ENCODE results near the gene CSMD2. TPM values are rescaled to one million over a fixed set of nuclear protein-coding genes. Genes with fewer than 3 reads are reported as not detected.

Gene CSMD2
- total and polyA plus RNA-seq, 8 donors = 0.20 to 0.81 (median 0.47) TPM

DNA sequence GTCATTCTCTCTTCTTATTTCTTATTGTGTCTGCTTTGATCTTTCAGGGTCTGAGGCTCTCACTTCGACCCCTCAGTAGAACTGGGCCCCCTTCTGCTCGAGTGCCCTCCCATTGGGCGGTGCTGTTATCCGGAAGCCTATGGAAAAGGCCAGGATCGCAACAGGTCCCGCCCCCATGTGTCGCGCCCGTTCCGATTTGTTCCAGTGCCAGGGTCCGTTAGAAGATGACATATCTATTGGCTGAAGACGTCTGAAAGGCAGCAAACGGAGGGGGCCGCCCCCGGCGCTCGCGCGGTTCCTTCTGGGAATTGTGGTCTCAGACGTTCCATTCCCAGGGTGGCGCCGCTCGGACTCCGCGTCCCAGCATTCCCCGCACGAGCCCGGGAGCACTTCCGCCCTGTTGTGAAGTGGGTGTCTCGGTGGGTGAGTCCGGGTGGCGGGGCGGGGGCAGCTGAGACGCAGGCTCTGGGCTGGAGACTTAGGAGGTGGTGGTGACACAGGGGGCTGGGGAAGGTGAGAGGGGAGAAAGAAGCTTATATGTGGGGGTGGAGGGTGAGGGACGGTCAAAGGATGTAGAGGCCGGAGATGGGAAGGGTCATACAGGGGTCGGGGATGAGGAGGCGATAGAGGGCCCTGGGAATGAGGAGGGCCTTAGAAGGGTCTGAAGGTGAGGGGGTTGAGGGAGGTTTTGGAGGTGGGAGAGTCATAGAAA lies 692.6 kb downstream of the CSMD2 start, which contains the start of gene ZSCAN20:
Gene ZSCAN20, plus strand, starts transcription at position 377 of the 712 bp plus-strand sequence. CDS start 6,644 bp downstream, outside the sequence.
- peak; percentile 97 for ATAC-seq
- Histone ChIP-seq H3K4me3 (peak within 1 kb of the TSS; percentile 37 to 57), H3K4me1 (peaks cover 0 to 31% of the 10 kb centered on the region in 2 donors), H3K9me3 (no peaks in the 10 kb centered on the region), H3K27ac (peak within 1 kb of the TSS; percentile 15 to 60), H3K27me3 (no peaks in the 10 kb centered on the region), H3K36me3 (no peaks in the 10 kb centered on the region)
- no peak for TF ChIP-seq CTCF (IDR thresholded peaks at IDR 0.05)
- intact Hi-C loops (cut with DNase I) = no loop called here
- peak; percentile 97 to 98 (median 97) for DNase-seq

DNA sequence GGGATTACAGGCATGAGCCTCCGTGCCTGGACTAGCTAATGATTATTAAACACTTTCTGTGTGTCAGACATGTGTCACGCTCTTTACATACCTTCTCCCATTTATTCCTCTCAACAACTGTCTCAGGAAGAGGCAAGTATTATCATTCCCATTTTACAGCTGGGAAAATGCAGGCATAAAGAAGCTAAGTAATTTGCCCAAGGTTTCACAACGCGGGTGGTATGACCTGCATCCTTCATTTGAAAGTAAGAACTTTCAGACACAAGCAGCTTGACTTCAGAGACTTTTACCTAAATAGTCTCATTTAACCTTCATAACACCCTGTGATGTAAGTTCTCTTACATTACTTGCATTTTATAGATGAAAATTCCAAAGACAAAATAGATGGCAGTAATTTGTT lies 693.6 kb downstream of the CSMD2 start:
- intact Hi-C loops (cut with DNase I) = no loop called here
- no peak overlapping the region for H3K27ac ChIP-seq

DNA sequence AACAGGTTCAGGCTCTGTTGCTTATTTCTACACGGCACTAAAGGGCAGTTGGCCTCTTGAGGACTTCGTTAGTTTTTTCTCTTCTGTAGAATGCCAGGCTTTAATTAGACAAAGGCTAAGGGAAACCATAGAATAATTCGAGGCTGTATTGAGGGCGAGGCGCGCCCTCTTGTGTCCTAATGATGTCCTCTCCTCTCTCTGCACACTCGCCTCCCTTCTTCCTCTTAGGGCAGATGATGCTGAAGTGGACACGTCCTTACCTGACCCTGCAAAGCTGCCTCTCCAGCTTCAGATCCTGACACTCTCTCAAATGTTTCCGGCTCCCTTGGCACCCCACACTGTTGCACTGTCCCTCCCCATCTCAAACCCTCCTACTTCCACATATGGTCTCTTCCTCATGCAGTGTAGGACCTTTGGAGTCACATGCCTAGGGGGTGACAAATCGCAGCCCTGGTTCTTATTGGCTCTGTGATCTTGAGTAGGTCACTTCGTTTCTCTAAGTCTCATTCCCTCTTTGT lies 694.5 kb downstream of the CSMD2 start:
- H3K36me3 ChIP-seq = no peaks in the 10 kb centered on the region
- no peaks in the 10 kb centered on the region for H3K27me3 ChIP-seq
- H3K4me1 ChIP-seq = peaks cover 0 to 31% of the 10 kb centered on the region in 2 donors
- peak; percentile 69 to 77 for TF ChIP-seq CTCF (IDR thresholded peaks at IDR 0.05)
- H3K27ac ChIP-seq = no peak overlapping the region
- no peak overlapping the region for H3K4me3 ChIP-seq
- DNase-seq = peak in 3 of 4 donors; percentile 67 to 88 (median 75)
- ATAC-seq = peak; percentile 73
- no peaks in the 10 kb centered on the region for H3K9me3 ChIP-seq
- intact Hi-C loops (cut with DNase I) = no loop called here

More for the DNA sequence above, 693.6 kb downstream of the CSMD2 start:
- no peak overlapping the region for H3K4me3 ChIP-seq
- ATAC-seq (no peak), DNase-seq (no peak)
- peaks cover 0 to 31% of the 10 kb centered on the region in 2 donors for H3K4me1 ChIP-seq
- H3K27me3 ChIP-seq = no peaks in the 10 kb centered on the region
- H3K36me3 ChIP-seq = no peaks in the 10 kb centered on the region
- no peak for TF ChIP-seq CTCF (IDR thresholded peaks at IDR 0.05)
- no peaks in the 10 kb centered on the region for H3K9me3 ChIP-seq

DNA sequence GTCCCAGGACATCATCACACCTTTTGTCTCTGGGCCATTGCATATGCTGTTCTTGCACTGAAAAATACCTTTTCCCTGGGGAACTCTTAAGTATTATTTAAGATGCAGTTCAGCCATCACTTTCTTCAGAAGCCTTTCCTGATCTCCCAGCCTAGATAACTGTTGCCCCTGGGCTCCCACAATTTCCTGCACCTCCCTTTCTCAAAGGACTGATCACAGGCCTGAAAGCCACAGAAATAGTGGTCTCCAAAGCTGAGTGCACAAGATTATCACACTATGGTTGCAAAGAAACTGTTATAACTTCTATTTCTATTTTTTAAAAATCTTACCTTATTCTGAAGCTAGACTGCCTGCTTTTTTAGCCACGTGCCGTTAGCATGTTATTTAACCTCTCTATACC lies 695.3 kb downstream of the CSMD2 start:
- Histone ChIP-seq H3K27ac (no peak overlapping the region), H3K9me3 (no peaks in the 10 kb centered on the region), H3K36me3 (no peaks in the 10 kb centered on the region), H3K4me3 (no peak overlapping the region), H3K27me3 (no peaks in the 10 kb centered on the region), H3K4me1 (peaks cover 0 to 31% of the 10 kb centered on the region in 2 donors)
- no peak for TF ChIP-seq CTCF (IDR thresholded peaks at IDR 0.05)
- DNase-seq = no peak
- intact Hi-C loops (cut with DNase I) = loop anchor here in 1 of 2 donors (5.0 to 10.0 kb wide), 2 partner anchors 172 to 255 kb away; no protein-coding TSS in a partner anchor
- no peak for ATAC-seq

DNA sequence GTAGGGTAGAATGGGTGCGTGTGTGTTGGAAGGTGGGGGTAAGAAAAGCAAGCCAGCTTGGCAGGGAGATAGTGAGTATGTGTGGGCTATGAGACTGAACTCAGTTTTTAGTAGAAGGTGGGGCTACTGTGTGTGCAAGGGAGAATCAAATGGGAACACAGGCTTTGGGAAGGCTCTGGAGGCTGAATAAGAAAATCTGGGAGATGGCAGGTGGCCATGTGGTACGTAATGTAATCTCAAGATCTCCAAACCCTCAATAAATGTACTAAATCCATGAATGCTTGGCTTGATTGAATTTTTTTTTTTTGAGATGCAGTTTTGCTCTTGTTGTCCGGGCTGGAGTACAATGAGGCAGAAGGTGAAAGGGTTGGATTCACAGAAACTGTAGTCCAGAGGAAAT lies 696.1 kb downstream of the CSMD2 start:
- no peaks in the 10 kb centered on the region for H3K27me3 ChIP-seq
- no peak for DNase-seq
- no peaks in the 10 kb centered on the region for H3K36me3 ChIP-seq
- peaks cover 0 to 31% of the 10 kb centered on the region in 2 donors for H3K4me1 ChIP-seq
- H3K9me3 ChIP-seq = no peaks in the 10 kb centered on the region
- no peak for ATAC-seq
- no peak for TF ChIP-seq CTCF (IDR thresholded peaks at IDR 0.05)
- intact Hi-C loops (cut with DNase I) = loop anchor here in 1 of 2 donors (5.0 to 10.0 kb wide), 2 partner anchors 172 to 254 kb away; no protein-coding TSS in a partner anchor
- H3K27ac ChIP-seq = no peak overlapping the region
- H3K4me3 ChIP-seq = no peak overlapping the region
